K562 treated with DMSO at 1 percent for 48 hours (cell line): ENCODE results near the gene ASXL2. TPM values are rescaled to one million over a fixed set of nuclear protein-coding genes. Genes with fewer than 3 reads are reported as not detected.

ENCODE experiments used
- total RNA-seq: library from RNA; unstranded; fragments of 300-600 nt; gene quantifications from 2 replicates; pipeline ENCODE4 v1.2.3, GENCODE V29; 2022; ENCODE audit warnings: low replicate concordance; ENCODE audit errors: extremely low read depth

Gene ASXL2
- total RNA-seq: not detected in 2 replicates

DNA sequence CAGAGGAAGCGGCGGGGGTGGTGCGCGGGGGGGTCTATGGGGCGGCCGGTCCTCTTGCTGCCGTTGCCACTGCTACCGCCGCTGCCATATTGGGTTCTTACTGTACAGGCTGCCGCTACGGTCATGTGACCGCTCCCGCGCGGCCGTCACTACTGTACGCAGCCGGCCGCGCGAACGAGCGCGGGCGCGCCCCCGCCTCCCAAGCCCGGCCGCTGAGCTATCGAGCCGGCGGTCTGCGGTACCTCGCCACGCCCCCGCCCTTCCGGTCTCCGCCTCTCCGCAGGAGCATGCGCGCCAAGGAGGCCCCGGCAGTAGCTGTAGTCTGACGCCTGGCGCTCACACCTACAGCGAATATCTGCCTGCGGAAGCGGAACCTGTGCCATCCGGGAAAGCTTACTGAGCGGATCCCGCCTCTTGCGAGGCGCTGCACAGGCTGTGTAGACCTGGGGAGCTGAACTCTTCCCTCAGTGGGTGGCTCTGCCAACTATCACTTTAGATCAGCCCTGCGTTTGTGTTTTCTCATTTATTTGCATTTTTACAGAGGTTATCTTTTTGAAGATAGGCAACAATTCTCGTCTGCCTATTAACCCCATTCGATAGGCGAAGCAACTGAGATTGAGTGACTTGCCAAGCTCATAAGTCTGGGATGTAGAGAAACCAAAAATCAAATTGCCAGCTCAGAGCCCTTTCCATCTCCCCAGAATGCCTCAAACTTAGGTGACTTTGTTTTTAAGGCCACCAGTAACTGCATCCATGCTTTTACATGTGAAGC is at the start of gene ASXL2:
Gene ASXL2 (minus strand): TSS at position 127 of the 772 bp plus-strand sequence. CDS start 265 bp downstream, outside the sequence.

Other genes starting within 250 kb of the ASXL2 start
- gene DTNB, start 204.9 kb downstream of the ASXL2 start, total RNA-seq: not detected in 2 replicates
- gene KIF3C, start 104.0 kb upstream of the ASXL2 start, total RNA-seq: not detected in 2 replicates
- 352 TPM in 1 of 2 replicates, not detected in the other for gene RAB10, start 155.6 kb upstream of the ASXL2 start, total RNA-seq